SH-SY5Y (cell line): ENCODE results near the gene TESMIN.

Experiments
- GATA2 ChIP-seq: IDR thresholded peaks from 2 replicates; pipeline ENCODE4 v1.6.1; 2011; ENCODE audit warnings: mild to moderate bottlenecking, low read depth, low read length
- GATA3 ChIP-seq: IDR thresholded peaks from 2 replicates; pipeline ENCODE4 v1.6.1; 2011; ENCODE audit warnings: low read depth, mild to moderate bottlenecking, low read length, moderate library complexity

DNA sequence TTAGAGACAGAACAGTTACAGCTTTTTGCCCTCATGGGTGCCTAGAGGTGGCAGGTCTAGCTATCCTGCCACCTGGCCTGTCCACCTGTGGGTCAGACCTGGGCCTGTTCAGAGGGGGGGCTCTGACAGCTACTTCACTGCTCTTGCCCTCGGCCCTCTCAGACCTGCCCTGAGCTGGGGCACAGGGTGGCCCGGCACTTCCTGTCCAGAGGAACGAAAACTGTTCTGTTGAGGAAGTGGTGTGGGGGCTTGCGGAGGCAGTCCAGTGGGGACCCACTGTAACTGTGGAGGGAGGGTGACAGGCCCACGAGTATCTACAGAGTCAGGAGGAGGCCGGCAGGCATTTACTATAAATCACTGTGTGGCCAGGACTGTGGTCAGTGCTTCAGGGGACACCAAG, 16.2 kb downstream of the TESMIN start:
- TF ChIP-seq GATA2 (no peak), GATA3 (no peak)
